Right renal cortex interstitium (tissue), 3 donors: Measurements from ENCODE around the gene NR2E3. TPM values are rescaled to one million over a fixed set of nuclear protein-coding genes. Genes with fewer than 3 reads are reported as not detected.
"Not testable (repeated sequence)": the region's sequence is repeated elsewhere in the genome, so short reads cannot be mapped to it uniquely, and the experiment has no call there.

Source experiments
- DNase-seq, 3 donors: peaks; one replicate each; pipeline ENCODE4 v3.0.0-alpha.2; 2013; ENCODE audit warnings: low read depth in 3 of 3, low spot score in 2 of 3
- polyA plus RNA-seq, 3 donors: library from polyadenylated mRNA; unstranded; fragments of 120-200 nt; gene quantifications; one replicate each; pipeline ENCODE4 v1.2.1, GENCODE V29; 2013; ENCODE audit not compliant: insufficient read length in 3 of 3

NR2E3 gene
- polyA plus RNA-seq, 3 donors: 0.18 to 0.22 (median 0.21) TPM

GRCh38 chr15:71813723-71814470 is 3.5 kb downstream of the NR2E3 start:
- DNase-seq: no peak

GRCh38 chr15:71815301-71815700 is 4.9 kb downstream of the NR2E3 start:
- no peak for DNase-seq

GRCh38 chr15:71817351-71817750 is 7.0 kb downstream of the NR2E3 start:
- DNase-seq: no peak

GRCh38 chr15:71820127-71820526 is 9.8 kb downstream of the NR2E3 start:
- DNase-seq: no peak

- no peak for DNase-seq
These were observed 11.3 kb downstream of the NR2E3 start for GRCh38 chr15:71821547-71822129.

- DNase-seq: no peak
These were observed 12.7 kb downstream of the NR2E3 start for GRCh38 chr15:71822890-71823630.

GRCh38 chr15:71823801-71824200 is 13.4 kb downstream of the NR2E3 start:
- no peak for DNase-seq

- DNase-seq: no peak
These were observed 14.8 kb downstream of the NR2E3 start for GRCh38 chr15:71825021-71825730.

GRCh38 chr15:71826196-71826595 is 15.8 kb downstream of the NR2E3 start:
- no peak for DNase-seq

GRCh38 chr15:71830981-71831380 is 20.6 kb downstream of the NR2E3 start:
- DNase-seq: no peak

- no peak for DNase-seq
These were observed 31.2 kb downstream of the NR2E3 start for GRCh38 chr15:71841563-71841962.

GRCh38 chr15:71844916-71845315 is 34.6 kb downstream of the NR2E3 start:
- DNase-seq: no peak

GRCh38 chr15:71853543-71853942 is 43.2 kb downstream of the NR2E3 start:
- no peak for DNase-seq

GRCh38 chr15:71858232-71858631 is 47.9 kb downstream of the NR2E3 start:
- DNase-seq: not testable (repeated sequence)
